ENCODE measurements around the gene PCDHB2.
"Not testable (repeated sequence)": the region's sequence is repeated elsewhere in the genome, so short reads cannot be mapped to it uniquely, and the experiment has no call there.

Gene PCDHB2

DNA sequence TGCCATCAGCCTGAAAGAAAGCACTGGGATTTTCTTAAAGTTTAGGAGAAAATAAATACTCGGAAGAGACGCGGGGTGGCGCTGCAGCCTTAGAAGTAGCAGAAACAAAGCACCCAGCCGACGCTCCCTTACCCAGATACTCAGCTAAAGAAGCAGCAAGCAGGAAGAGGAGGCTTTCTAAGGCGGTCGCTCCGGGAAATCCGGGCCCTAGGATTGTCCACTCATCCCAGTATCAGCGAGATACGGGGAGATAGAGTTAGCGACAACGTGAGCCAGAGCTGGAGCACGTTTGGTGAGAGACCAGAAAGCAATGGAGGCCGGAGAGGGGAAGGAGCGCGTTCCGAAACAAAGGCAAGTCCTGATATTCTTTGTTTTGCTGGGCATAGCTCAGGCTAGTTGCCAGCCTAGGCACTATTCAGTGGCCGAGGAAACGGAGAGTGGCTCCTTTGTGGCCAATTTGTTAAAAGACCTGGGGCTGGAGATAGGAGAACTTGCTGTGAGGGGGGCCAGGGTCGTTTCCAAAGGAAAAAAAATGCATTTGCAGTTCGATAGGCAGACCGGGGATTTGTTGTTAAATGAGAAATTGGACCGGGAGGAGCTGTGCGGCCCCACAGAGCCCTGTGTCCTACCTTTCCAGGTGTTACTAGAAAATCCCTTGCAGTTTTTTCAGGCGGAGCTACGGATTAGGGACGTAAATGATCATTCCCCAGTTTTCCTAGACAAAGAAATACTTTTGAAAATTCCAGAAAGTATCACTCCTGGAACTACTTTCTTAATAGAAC is at the start of gene PCDHB2:
Gene PCDHB2 (plus strand): TSS at position 135 of the 782 bp plus-strand sequence. CDS start 176 bp downstream, at position 311.
- H3K27ac ChIP-seq = no peak within 1 kb of the TSS
- no peak for DNase-seq (ENCODE audit: low read depth, low spot score)

DNA sequence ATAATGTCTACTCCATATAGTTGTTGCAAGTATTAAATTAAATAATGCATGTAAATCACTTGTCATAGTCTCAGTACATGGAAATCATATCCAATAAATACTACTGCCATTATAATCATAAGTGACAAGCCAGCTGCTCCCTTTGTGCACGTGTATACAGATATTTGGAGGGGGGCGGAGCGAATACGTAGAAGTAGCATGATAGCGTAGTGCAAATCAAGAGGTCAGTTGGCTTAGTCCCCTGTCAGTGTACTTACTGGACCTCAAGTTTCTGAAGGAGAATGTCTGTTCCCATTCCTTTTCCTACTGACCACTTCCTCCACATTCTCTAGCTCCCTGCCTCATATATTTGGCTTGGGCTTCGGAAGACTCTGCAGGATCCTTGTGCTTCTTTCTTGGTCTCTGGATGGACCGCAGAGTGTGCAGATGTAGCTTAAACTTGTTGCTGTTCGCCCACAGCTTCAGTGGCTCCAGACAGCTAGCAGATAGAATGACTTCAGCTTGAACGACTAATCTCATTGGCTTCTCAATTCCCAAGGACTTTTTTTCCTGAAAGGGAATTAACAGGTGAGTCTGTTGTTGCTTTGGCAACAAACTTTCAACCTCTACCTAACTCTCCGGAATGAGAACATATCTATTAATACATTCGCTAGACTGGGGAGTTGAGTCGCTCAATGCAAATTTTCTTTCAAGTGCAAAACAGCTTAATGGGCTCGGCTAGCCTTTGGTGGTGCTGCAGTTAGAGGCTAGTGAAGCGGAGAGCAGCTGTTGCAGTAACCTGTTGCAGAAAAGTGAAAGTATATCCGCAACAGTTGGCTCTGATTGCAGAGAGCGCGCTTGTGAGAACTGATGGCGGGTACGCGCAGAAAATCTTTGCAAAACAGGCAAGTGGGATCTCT is 43.5 kb upstream of the PCDHB2 start, which contains the start of gene PCDHB1:
Gene PCDHB1 (plus strand): TSS at position 753 of the 899 bp plus-strand sequence. CDS start 97 bp downstream, at position 850.
- DNase-seq (ENCODE audit: low read depth, low spot score) = no peak
- no peak within 1 kb of the TSS for H3K27ac ChIP-seq

DNA sequence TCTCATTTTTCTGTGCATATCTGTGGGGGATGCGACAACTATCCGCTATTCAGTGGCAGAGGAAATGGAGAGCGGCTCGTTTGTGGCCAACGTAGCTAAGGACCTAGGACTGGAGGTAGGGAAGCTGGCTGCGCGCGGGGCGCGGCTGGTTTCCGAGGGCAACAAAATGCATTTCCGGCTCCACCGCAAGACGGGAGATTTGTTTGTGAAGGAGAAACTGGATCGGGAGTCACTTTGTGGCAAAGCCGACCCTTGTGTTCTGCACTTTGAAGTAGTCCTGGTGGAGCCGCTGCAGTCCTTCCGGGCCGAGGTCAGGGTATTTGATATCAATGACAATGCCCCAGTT is 42.9 kb upstream of the PCDHB2 start:
- no peak for DNase-seq (ENCODE audit: low read depth, low spot score)
- H3K27ac ChIP-seq = no peak overlapping the region

DNA sequence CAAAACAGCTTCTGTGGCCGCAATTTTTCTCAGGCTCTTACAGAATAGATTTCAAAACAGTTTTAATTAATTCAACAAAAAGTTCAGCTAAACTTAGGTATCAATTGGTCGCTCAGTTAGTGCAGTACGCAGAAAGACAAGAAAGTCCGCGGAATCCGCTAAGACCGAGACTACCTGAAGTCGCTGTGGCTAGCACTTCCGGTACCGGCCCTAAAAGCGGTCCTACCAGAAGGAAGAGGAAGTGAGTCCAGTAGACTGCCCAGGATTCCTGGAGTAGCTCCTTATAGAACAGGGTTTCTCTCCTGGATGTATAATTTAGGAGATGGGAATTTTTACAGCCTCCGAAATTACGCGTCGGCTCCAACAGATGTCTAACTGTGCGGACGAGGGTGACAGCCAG is 16.6 kb upstream of the PCDHB2 start:
- DNase-seq (ENCODE audit: low read depth, low spot score) = no peak
- H3K27ac ChIP-seq = no peak overlapping the region

DNA sequence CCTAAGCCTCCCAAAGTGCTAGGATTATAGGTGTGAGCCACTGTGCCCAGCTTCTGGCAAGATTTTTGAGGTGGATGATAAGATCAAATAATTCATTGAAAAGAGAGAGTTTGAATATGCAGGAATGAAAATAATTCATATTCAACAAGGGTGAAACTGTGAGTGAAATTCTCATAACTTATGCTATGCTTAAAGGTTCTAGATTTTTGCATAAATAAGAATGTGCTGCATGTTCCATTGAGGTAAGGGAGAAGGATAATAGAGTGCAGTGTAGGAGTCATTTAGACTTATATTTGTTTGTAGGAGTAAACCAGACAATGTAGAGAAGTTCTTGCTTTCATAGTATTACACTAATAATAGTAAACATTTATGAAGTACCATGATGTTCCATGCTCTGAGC is 12.2 kb upstream of the PCDHB2 start:
- no peak overlapping the region for H3K27ac ChIP-seq
- no peak for DNase-seq (ENCODE audit: low read depth, low spot score)

DNA sequence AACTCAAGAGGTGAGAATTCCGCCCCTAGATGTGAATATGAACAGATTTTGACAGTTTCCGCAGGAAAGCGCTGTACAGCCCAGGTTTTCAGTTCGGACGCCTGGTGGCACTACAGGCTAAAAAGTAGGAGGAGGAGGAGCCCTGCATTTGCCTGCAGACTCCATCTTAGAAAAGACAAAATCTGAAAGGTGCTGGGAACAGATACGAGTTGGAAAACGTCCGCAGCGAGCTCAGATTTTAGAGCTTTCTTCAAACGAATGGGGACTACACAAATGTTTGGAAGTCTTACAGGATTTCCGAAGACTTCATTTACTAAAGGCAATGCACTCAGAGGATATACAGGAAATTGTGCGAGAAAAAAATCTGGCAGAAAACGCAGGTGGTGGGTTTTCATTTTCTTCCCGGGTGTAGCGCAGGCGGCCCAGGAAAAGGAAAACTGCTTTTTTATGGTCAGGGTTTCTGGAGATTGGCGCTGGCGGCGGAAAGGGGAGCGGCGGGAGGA is 9.9 kb upstream of the PCDHB2 start:
- no peak overlapping the region for H3K27ac ChIP-seq
- DNase-seq (ENCODE audit: low read depth, low spot score) = peak; percentile 14

DNA sequence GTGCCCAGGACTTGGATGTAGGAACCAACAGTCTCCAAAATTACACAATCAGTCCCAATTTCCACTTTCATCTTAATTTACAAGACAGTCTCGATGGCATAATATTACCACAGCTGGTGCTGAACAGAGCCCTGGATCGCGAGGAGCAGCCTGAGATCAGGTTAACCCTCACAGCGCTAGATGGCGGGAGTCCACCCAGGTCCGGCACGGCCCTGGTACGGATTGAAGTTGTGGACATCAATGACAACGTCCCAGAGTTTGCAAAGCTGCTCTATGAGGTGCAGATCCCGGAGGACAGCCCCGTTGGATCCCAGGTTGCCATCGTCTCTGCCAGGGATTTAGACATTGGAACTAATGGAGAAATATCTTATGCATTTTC is 837 bp downstream of the PCDHB2 start:
- H3K27ac ChIP-seq = no peak overlapping the region
- no peak for DNase-seq (ENCODE audit: low read depth, low spot score)

DNA sequence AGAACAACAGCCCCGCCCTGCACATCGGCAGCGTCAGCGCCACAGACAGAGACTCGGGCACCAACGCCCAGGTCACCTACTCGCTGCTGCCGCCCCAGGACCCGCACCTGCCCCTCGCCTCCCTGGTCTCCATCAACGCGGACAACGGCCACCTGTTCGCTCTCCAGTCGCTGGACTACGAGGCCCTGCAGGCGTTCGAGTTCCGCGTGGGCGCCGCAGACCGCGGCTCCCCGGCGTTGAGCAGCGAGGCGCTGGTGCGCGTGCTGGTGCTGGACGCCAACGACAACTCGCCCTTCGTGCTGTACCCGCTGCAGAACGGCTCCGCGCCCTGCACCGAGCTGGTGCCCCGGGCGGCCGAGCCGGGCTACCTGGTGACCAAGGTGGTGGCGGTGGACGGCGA is 1.8 kb downstream of the PCDHB2 start:
- not testable (repeated sequence) for H3K27ac ChIP-seq; DNase-seq (ENCODE audit: low read depth, low spot score)

DNA sequence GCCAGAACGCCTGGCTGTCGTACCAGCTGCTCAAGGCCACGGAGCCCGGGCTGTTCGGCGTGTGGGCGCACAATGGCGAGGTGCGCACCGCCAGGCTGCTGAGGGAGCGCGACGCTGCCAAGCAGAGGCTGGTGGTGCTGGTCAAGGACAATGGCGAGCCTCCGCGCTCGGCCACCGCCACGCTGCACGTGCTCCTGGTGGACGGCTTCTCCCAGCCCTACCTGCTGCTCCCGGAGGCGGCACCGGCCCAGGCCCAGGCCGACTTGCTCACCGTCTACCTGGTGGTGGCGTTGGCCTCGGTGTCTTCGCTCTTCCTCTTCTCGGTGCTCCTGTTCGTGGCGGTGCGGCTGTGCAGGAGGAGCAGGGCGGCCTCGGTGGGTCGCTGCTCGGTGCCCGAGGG is 2.2 kb downstream of the PCDHB2 start:
- not testable (repeated sequence) for H3K27ac ChIP-seq

DNA sequence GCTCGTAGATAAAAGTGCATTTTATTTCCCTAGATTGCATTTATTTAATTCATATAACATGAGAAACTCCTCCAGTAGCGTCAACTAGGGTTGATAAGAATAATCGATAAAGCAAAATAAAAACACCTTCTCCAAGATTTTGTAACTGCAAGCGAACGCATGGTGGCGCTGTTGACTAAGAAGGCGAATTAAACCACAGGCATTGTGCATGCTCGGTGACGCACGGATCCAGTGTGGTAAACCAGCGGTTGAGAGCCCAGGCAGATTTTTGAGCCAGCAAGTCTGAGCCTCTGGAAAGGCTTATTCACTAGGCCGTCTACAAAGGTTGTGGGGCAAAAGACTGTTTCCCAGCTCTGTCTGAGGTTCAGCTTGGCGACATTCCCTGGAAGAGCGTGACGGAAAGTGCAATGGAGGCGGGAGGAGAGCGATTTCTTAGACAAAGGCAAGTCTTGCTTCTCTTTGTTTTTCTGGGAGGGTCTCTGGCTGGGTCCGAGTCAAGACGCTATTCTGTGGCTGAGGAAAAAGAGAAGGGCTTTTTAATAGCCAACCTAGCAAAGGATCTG is 5.9 kb downstream of the PCDHB2 start, which contains the start of gene PCDHB3:
Gene PCDHB3 (plus strand): TSS at position 231 of the 563 bp plus-strand sequence. CDS start 177 bp downstream, at position 408.
- no peak for DNase-seq (ENCODE audit: low read depth, low spot score)
- H3K27ac ChIP-seq = no peak within 1 kb of the TSS

More for the DNA sequence above, 2.2 kb downstream of the PCDHB2 start:
- DNase-seq (ENCODE audit: low read depth, low spot score) = not testable (repeated sequence)

DNA sequence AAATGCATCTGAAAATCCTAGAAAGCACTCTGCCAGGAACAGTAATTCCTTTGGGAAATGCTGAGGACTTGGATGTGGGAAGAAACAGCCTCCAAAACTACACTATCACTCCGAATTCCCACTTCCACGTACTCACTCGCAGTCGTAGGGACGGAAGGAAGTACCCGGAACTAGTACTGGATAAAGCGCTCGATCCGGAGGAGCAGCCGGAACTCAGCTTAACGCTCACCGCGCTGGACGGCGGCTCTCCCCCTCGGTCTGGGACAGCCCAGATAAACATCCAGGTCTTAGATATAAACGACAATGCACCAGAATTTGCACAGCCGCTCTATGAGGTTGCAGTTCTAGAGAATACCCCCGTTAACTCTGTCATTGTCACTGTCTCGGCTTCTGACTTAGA is 6.6 kb downstream of the PCDHB2 start:
- no peak for DNase-seq (ENCODE audit: low read depth, low spot score)
- no peak overlapping the region for H3K27ac ChIP-seq

DNA sequence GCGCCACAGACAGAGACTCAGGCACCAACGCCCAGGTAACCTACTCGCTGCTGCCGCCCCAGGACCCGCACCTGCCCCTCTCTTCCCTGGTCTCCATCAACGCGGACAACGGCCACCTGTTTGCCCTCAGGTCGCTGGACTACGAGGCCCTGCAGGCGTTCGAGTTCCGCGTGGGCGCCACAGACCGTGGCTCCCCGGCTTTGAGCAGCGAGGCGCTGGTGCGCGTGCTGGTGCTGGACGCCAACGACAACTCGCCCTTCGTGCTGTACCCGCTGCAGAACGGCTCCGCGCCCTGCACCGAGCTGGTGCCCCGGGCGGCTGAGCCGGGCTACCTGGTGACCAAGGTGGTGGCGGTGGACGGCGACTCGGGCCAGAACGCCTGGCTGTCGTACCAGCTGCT is 7.7 kb downstream of the PCDHB2 start:
- not testable (repeated sequence) for DNase-seq (ENCODE audit: low read depth, low spot score); H3K27ac ChIP-seq

DNA sequence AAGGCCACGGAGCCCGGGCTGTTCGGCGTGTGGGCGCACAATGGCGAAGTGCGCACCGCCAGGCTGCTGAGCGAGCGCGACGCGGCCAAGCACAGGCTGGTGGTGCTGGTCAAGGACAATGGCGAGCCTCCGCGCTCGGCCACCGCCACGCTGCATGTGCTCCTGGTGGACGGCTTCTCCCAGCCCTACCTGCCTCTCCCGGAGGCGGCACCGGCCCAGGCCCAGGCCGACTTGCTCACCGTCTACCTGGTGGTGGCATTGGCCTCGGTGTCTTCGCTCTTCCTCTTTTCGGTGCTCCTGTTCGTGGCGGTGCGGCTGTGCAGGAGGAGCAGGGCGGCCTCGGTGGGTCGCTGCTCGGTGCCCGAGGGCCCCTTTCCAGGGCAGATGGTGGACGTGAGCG is 8.1 kb downstream of the PCDHB2 start:
- not testable (repeated sequence) for DNase-seq (ENCODE audit: low read depth, low spot score); H3K27ac ChIP-seq

DNA sequence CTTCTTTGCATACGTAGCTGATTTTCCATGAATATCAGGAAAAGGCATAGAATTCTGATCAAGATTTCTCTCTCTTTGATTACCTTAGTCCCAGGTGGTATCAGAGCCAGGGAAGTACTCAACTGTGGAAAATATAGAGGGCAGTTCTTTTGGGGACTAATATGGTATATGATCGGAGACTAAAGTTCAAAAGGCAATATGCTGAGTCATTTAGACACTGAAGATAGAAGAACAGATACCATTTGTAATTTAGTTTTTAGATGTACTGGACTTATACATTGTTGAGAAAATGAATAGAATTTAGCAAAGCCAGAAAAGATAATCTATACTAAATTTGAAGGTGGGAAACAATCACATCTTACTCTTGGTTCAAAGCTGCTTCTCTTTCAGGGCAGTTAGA is 10.9 kb downstream of the PCDHB2 start:
- DNase-seq (ENCODE audit: low read depth, low spot score) = no peak
- no peak overlapping the region for H3K27ac ChIP-seq

DNA sequence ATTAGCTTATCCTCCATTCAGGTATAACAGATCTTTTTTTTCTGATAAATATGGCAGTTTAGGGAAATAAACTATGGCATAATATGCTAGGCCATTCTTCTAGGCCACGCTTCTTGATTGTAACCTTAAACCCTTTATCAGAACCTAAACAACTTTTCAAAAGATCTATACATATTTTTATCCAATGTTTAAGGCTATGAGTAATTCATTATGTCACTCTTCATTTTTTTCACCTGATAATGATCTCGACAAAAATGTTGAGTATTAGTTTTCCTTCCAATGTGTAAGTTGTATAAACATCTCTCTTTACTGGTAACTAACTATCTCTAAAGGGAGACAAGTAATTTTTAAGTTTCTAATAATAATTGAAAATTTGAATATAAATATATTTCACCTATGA is 24.8 kb downstream of the PCDHB2 start:
- H3K27ac ChIP-seq = no peak overlapping the region
- DNase-seq (ENCODE audit: low read depth, low spot score) = no peak

DNA sequence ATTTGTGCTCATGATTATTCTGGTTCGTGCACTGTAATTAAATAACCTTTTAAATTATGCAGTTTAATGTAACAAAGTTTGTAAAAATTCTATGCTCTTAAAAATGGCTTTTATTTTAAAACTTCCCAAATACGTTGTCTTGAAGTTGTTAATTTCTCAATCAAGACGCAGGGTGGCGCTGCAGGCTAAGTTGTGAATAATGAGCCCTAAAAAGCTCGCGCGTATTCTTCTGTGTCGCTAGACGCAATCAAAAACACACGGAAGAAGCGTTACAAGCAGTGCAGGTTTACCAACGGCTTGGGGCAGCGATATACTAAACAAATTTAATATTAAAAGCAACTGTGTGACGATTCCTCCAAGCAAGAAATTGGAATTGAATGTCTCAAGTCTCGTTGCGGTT is 27.1 kb downstream of the PCDHB2 start, which contains the start of gene PCDHB4:
Gene PCDHB4 (plus strand): TSS at position 256 of the 400 bp plus-strand sequence. CDS start 181 bp downstream, outside the sequence.
- H3K27ac ChIP-seq = no peak within 1 kb of the TSS
- DNase-seq (ENCODE audit: low read depth, low spot score) = no peak

DNA sequence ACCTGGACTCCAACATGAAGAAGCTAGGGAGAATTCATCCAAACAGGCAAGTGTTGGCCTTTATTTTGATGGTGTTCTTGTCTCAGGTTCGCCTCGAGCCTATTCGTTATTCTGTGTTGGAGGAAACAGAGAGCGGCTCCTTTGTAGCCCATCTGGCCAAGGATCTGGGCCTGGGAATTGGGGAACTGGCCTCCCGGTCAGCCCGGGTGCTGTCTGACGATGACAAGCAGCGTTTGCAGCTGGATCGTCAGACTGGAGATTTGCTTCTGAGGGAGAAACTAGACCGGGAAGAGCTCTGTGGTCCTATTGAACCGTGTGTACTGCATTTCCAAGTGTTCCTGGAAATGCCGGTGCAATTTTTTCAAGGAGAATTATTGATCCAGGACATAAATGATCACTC is 27.6 kb downstream of the PCDHB2 start:
- DNase-seq (ENCODE audit: low read depth, low spot score) = no peak
- H3K27ac ChIP-seq = no peak overlapping the region

DNA sequence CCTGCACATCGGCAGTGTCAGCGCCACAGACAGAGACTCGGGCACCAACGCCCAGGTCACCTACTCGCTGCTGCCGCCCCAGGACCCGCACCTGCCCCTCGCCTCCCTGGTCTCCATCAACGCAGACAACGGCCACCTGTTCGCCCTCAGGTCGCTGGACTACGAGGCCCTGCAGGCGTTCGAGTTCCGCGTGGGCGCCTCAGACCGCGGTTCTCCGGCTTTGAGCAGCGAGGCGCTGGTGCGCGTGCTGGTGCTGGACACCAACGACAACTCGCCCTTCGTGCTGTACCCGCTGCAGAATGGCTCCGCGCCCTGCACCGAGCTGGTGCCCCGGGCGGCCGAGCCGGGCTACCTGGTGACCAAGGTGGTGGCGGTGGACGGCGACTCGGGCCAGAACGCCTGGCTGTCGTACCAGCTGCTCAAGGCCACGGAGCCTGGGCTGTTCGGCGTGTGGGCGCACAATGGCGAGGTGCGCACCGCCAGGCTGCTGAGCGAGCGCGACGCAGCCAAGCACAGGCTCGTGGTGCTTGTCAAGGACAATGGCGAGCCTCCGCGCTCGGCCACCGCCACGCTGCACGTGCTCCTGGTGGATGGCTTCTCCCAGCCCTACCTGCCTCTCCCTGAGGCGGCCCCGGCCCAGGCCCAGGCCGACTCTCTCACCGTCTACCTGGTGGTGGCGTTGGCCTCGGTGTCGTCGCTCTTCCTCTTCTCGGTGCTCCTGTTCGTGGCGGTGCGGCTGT is 29.2 kb downstream of the PCDHB2 start:
- not testable (repeated sequence) for H3K27ac ChIP-seq; DNase-seq (ENCODE audit: low read depth, low spot score)

DNA sequence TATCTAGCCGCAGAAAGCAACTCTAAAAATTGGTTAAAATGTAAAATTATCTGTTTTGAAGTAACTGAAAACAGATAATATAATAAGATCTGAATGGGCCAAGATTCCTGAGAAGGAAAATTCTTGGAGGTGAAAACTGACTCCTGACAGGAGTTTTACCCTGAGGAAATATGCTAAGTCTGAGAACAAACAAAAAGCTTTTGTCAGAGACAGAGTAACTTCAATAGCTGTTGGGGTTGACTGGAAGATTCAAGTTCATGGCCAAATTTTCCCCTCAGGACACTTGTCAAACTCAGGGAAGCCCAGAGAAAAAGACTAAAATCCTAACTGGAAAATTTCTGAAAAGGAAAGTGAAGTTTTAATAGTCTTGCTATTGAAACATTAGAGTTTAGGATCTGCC is 32.9 kb downstream of the PCDHB2 start:
- H3K27ac ChIP-seq = no peak overlapping the region

More for the DNA sequence above, 32.9 kb downstream of the PCDHB2 start:
- DNase-seq (ENCODE audit: low read depth, low spot score) = no peak

Measured in epithelial cell of prostate (primary cell).